CD14-positive monocyte (primary cell): Measurements from ENCODE around the gene VPS26B. TPM values are rescaled to one million over a fixed set of nuclear protein-coding genes. Genes with fewer than 3 reads are reported as not detected.

Source experiments
- DNase-seq, 3 donors: peaks; one replicate each; pipeline ENCODE4 v3.0.0-alpha.2; 2011 to 2022
- H2AFZ ChIP-seq: 2 replicates; pipeline ENCODE4 v1.6.0; 2012; ENCODE audit warnings: mild to moderate bottlenecking, low read depth, low read length, inconsistent platforms; ENCODE audit not compliant: insufficient read depth, poor library complexity, severe bottlenecking
- H3K27ac ChIP-seq, 2 donors: 1 replicate in 1 of 2; 2 replicates in 1 of 2; pipeline ENCODE4 v1.5.1; 2012 to 2013; ENCODE audit warnings: low read length in 2 of 2, control low read depth in 1 of 2, inconsistent platforms in 1 of 2, low read depth in 1 of 2, mild to moderate bottlenecking in 1 of 2
- H3K27me3 ChIP-seq, 2 donors: one replicate each; pipeline versions ENCODE4 v1.6.0 to v1.6.1; 2011 to 2013; ENCODE audit warnings: low read length in 2 of 2; ENCODE audit not compliant: control insufficient read depth in 2 of 2, insufficient read depth in 2 of 2
- H3K36me3 ChIP-seq, 2 donors: replicated peaks in 1 of 2; 1 replicate in 1 of 2; 2 replicates in 1 of 2; pipeline versions ENCODE4 v1.5.1 to v1.6.1; 2012 to 2013; ENCODE audit warnings: low read length in 2 of 2, control low read depth in 1 of 2, inconsistent platforms in 1 of 2, mild to moderate bottlenecking in 1 of 2; ENCODE audit not compliant: insufficient read depth in 2 of 2, control insufficient read depth in 1 of 2
- H3K4me1 ChIP-seq, 2 donors: 1 replicate in 1 of 2; 2 replicates in 1 of 2; pipeline versions ENCODE4 v1.5.1 to v1.6.1; 2012 to 2013; ENCODE audit warnings: low read length in 2 of 2, control low read depth in 1 of 2, inconsistent platforms in 1 of 2, mild to moderate bottlenecking in 1 of 2, moderate library complexity in 1 of 2; ENCODE audit not compliant: insufficient read depth in 2 of 2, control insufficient read depth in 1 of 2
- H3K4me2 ChIP-seq: replicated peaks from 2 replicates; pipeline ENCODE3; 2012; ENCODE audit warnings: low read length, moderate library complexity, mild to moderate bottlenecking; ENCODE audit not compliant: poor library complexity, severe bottlenecking; ENCODE audit errors: extremely low read depth
- H3K4me3 ChIP-seq, 3 experiments: fragments of 200-600 bp in 1 of 3; sonication (generic) in 1 of 3; replicated peaks in 1 of 3; 1 replicate in 2 of 3; 2 replicates in 1 of 3; pipeline ENCODE4 v1.5.1; 2011 to 2013; ENCODE audit warnings: low read length in 3 of 3, mild to moderate bottlenecking in 3 of 3, control low read depth in 2 of 3, low read depth in 2 of 3, inconsistent platforms in 1 of 3, moderate library complexity in 1 of 3
- H3K79me2 ChIP-seq: 2 replicates; pipeline ENCODE4 v1.6.0; 2012; ENCODE audit warnings: mild to moderate bottlenecking, control low read depth, inconsistent platforms, low read length, moderate library complexity; ENCODE audit not compliant: insufficient read depth
- H3K9ac ChIP-seq: 2 replicates; pipeline ENCODE4 v1.6.0; 2017; ENCODE audit warnings: low read length, mild to moderate bottlenecking; ENCODE audit not compliant: insufficient read depth, poor library complexity, severe bottlenecking
- H3K9me3 ChIP-seq, 2 donors: replicated peaks in 1 of 2; 1 replicate in 1 of 2; 2 replicates in 1 of 2; pipeline versions ENCODE4 v1.5.1 to v1.6.1; 2012 to 2013; ENCODE audit warnings: low read length in 2 of 2, control low read depth in 1 of 2; ENCODE audit not compliant: control insufficient read depth in 1 of 2, insufficient read depth in 1 of 2
- H4K20me1 ChIP-seq: 2 replicates; pipeline ENCODE4 v1.6.0; 2012; ENCODE audit warnings: mild to moderate bottlenecking, low read length, control low read depth, moderate library complexity; ENCODE audit not compliant: insufficient read depth
- H3K27ac Mint-ChIP-seq, 7 donors: one replicate each; pipeline ENCODE4 v1.8.0; 2020; ENCODE audit warnings: mild to moderate bottlenecking in 7 of 7, mixed read lengths in 7 of 7, moderate library complexity in 6 of 7, inconsistent platforms in 2 of 7
- H3K27me3 Mint-ChIP-seq, 3 donors: one replicate each; pipeline ENCODE4 v1.8.0; 2021 to 2022; ENCODE audit warnings: low read depth in 3 of 3, mild to moderate bottlenecking in 3 of 3, mixed read lengths in 3 of 3, moderate library complexity in 3 of 3, inconsistent platforms in 1 of 3
- H3K36me3 Mint-ChIP-seq, 2 donors: one replicate each; pipeline ENCODE4 v1.8.0; 2020; ENCODE audit warnings: mixed read lengths in 2 of 2, inconsistent platforms in 1 of 2, mild to moderate bottlenecking in 1 of 2
- H3K4me1 Mint-ChIP-seq: one replicate; pipeline ENCODE4 v1.8.0; 2020; ENCODE audit warnings: mild to moderate bottlenecking, mixed read lengths
- H3K4me3 Mint-ChIP-seq, 2 donors: one replicate each; pipeline ENCODE4 v1.8.0; 2020; ENCODE audit warnings: mild to moderate bottlenecking in 2 of 2, mixed read lengths in 2 of 2, moderate library complexity in 1 of 2
- H3K9me3 Mint-ChIP-seq, 7 donors: one replicate each; pipeline ENCODE4 v1.8.0; 2020 to 2022; ENCODE audit warnings: mixed read lengths in 7 of 7, mild to moderate bottlenecking in 6 of 7, moderate library complexity in 6 of 7, inconsistent platforms in 2 of 7
- WGBS: methylation state at CpG from one replicate; pipeline ENCODE4 v1.1.5; 2013; ENCODE audit warnings: missing lambda C conversion rate; ENCODE audit not compliant: insufficient coverage; 5-methylcytosine and 5-hydroxymethylcytosine counted together
- intact Hi-C, 2 donors: fragments of 100-400 bp; cut with micrococcal nuclease; formaldehyde crosslinking; loops; one replicate each; pipeline versions ENCODE4 v1.15.0 to v1.15.1; 2023
- polyA minus RNA-seq: library from RNA; depleted of rRNA, polyadenylated mRNA; stranded (reverse); fragments of >200 nt; gene quantifications from 2 replicates; pipeline ENCODE4 v1.2.3, GENCODE V29; 2012
- polyA plus RNA-seq, 3 donors: library from polyadenylated mRNA; depleted of rRNA in 1 of 3; unstranded in 2 of 3; stranded (reverse) in 1 of 3; fragments of 300-500 nt in 2 of 3; fragments of >200 nt in 1 of 3; fragmentation: Illumina TruSeq in 2 of 3; gene quantifications; 1 replicate in 2 of 3; 2 replicates in 1 of 3; pipeline ENCODE4 v1.2.3, GENCODE V29; 2012 to 2021
- total RNA-seq, 12 experiments: library from RNA in 1 of 12; stranded (reverse) in 1 of 12; fragments of 120-200 nt in 1 of 12; gene quantifications; one replicate each; pipeline ENCODE4 v1.2.4 and lab custom pipeline; 2013 to 2026; ENCODE audit warnings: mixed read lengths in 6 of 12, inconsistent platforms in 1 of 12
- TF ChIP-seq, protein P1 (sequence below): fragments of 200-600 bp; IDR thresholded peaks from one replicate; pipeline ENCODE4 v1.8.0; 2022; ENCODE audit warnings: antibody characterized with exemption, mild to moderate bottlenecking

VPS26B gene
- total RNA-seq (2013): 36.4 TPM
- polyA plus RNA-seq (10 to 100 TPM; 30.4 to 38.4 (median 34.3) TPM), polyA minus RNA-seq (15.1 and 28.2 TPM in 2 replicates), total RNA-seq (lab: John Stamatoyannopoulos, UW) (3.0 to 40.9 (median 33.2) reads per million in 11 experiments)

DNA sequence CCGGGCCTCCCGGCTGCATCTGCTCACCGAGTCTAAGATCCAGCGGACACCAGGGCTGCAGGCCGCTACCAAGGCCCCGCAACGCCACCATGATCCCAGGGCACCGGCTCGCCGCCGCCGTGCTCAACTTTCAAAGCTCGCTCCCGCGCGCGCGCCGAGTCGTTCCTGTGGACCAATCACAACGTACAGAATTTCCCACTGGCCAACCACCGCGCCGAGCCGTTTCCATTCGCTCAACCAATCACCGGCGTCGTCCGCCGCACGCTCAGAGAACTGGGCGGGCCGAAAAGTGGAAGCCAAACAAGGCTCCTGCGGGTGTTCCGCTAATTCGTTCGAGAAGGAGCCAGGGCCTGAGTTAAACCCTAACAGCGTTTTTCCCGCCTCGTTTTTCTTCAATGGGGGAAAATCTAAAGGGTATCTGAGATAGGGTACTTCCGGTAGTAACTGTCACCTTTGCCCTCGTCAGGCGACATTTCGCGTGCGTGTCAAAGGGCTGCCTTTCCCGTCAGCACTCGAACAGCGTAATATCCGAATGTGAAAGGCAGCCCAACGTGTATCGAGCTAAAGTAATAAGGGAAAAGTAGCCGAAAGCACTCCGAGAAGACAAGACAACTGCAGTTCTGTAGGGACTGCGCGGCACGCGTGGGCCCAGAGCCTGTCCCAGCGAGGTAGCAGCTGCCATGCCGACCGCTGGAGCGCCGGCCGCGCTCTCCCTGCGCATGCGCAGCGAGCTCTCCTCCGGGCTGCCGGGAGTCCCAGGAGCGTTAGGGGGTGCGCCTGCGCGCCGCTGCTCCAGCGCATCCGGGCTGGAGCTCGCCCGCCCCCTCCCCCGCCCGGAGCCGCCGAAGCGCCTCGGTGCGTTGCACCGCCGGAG, at the start of gene VPS26B, which contains the start of gene NCAPD3:
Gene VPS26B, plus strand, starts transcription at position 836 of the 874 bp plus-strand sequence. CDS start 452 bp downstream, outside the sequence.
Gene NCAPD3, minus strand, starts transcription at position 132 of the 874 bp plus-strand sequence. Its CDS starts 41 bp downstream, at position 91.
- peaks cover 78% of the 10 kb centered on the region for H3K79me2 ChIP-seq

GRCh38 chr11:134176284-134176683, 48.2 kb upstream of the VPS26B start:
- TF ChIP-seq, protein P1, sequence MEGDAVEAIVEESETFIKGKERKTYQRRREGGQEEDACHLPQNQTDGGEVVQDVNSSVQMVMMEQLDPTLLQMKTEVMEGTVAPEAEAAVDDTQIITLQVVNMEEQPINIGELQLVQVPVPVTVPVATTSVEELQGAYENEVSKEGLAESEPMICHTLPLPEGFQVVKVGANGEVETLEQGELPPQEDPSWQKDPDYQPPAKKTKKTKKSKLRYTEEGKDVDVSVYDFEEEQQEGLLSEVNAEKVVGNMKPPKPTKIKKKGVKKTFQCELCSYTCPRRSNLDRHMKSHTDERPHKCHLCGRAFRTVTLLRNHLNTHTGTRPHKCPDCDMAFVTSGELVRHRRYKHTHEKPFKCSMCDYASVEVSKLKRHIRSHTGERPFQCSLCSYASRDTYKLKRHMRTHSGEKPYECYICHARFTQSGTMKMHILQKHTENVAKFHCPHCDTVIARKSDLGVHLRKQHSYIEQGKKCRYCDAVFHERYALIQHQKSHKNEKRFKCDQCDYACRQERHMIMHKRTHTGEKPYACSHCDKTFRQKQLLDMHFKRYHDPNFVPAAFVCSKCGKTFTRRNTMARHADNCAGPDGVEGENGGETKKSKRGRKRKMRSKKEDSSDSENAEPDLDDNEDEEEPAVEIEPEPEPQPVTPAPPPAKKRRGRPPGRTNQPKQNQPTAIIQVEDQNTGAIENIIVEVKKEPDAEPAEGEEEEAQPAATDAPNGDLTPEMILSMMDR: no peak
- WGBS: 96% methylated on average over 11 of the region's 13 CpGs
- Mint-ChIP-seq H3K9me3 (no peaks in the 10 kb centered on the region), H3K27ac (no peak overlapping the region), H3K4me3 (no peak overlapping the region), H3K36me3 (peaks cover 82 to 83% of the 10 kb centered on the region in 2 donors), H3K27me3 (no peaks in the 10 kb centered on the region), H3K4me1 (no peaks in the 10 kb centered on the region)
- Histone ChIP-seq H4K20me1 (no peaks in the 10 kb centered on the region), H3K9ac (no peak overlapping the region), H3K4me3 (no peak overlapping the region), H3K4me1 (no peaks in the 10 kb centered on the region), H2AFZ (no peak overlapping the region), H3K27ac (no peak overlapping the region), H3K27me3 (no peaks in the 10 kb centered on the region), H3K9me3 (no peaks in the 10 kb centered on the region), H3K79me2 (no peaks in the 10 kb centered on the region), H3K4me2 (no peak overlapping the region), H3K36me3 (peaks cover 72 to 99% of the 10 kb centered on the region in 2 donors)
- no peak for DNase-seq
- intact Hi-C loops: no loop called here

More for the DNA sequence above, at the start of gene VPS26B, which contains the start of gene NCAPD3:
- H3K36me3 ChIP-seq: peaks cover 5 to 23% of the 10 kb centered on the region in 2 donors
- under 1% methylated on average over 89 of the region's 89 CpGs for WGBS
- Mint-ChIP-seq H3K9me3 (peaks cover 0 to 2% (median 0%) of the 10 kb centered on the region in 7 donors), H3K27me3 (peaks cover 0 to 1% (median 0%) of the 10 kb centered on the region in 3 donors), H3K4me1 (peaks cover 47% of the 10 kb centered on the region), H3K27ac (peak within 1 kb of the TSS; percentile 90 to 97 (median 95)), H3K36me3 (peaks cover 21% of the 10 kb centered on the region in 2 donors), H3K4me3 (peak within 1 kb of the TSS; percentile 94 to 96)
- peak within 1 kb of the TSS; percentile 95 to 96 for H3K27ac ChIP-seq
- peak within 1 kb of the TSS; percentile 86 to 98 (median 86) for H3K4me3 ChIP-seq
- H3K4me2 ChIP-seq: peak within 1 kb of the TSS; percentile 76
- H3K4me1 ChIP-seq: peaks cover 23 to 38% of the 10 kb centered on the region in 2 donors
- no peaks in the 10 kb centered on the region for H3K27me3 ChIP-seq
- intact Hi-C loops: no loop called here
- H3K9ac ChIP-seq: peak within 1 kb of the TSS; percentile 83
- H3K9me3 ChIP-seq: no peaks in the 10 kb centered on the region
- DNase-seq: peak; percentile 95 to 96 (median 95)
- H4K20me1 ChIP-seq: peaks cover 40% of the 10 kb centered on the region
- TF ChIP-seq, protein P1: no peak
- H2AFZ ChIP-seq: peak within 1 kb of the TSS; percentile 87
